Measurements from ENCODE around the gene TSC2. TPM values are rescaled to one million over a fixed set of nuclear protein-coding genes. Genes with fewer than 3 reads are reported as not detected.

TSC2 gene
- total RNA-seq (2021) (103 to 134 TPM (median 117 TPM) in 3 replicates), Bru-seq, nascent RNA (percentile 46 among the genes with signal in this experiment)
- long read RNA-seq, experiment 1, full-length matches to known transcripts = 76 of 165 reads
- long read RNA-seq, experiment 1, partial matches to known transcripts = 42 of 165 reads
- long read RNA-seq, experiment 1, other reads (novel, unspliced or antisense) = 47 of 165 reads
- long read RNA-seq, experiment 2, full-length matches to known transcripts = 10 of 35 reads
- long read RNA-seq, experiment 2, partial matches to known transcripts = 15 of 35 reads
- long read RNA-seq, experiment 2, other reads (novel, unspliced or antisense) = 10 of 35 reads
- long read RNA-seq, experiment 3, partial matches to known transcripts = 0 of 1 reads
- long read RNA-seq, experiment 3, other reads (novel, unspliced or antisense) = 1 of 1 reads

DNA sequence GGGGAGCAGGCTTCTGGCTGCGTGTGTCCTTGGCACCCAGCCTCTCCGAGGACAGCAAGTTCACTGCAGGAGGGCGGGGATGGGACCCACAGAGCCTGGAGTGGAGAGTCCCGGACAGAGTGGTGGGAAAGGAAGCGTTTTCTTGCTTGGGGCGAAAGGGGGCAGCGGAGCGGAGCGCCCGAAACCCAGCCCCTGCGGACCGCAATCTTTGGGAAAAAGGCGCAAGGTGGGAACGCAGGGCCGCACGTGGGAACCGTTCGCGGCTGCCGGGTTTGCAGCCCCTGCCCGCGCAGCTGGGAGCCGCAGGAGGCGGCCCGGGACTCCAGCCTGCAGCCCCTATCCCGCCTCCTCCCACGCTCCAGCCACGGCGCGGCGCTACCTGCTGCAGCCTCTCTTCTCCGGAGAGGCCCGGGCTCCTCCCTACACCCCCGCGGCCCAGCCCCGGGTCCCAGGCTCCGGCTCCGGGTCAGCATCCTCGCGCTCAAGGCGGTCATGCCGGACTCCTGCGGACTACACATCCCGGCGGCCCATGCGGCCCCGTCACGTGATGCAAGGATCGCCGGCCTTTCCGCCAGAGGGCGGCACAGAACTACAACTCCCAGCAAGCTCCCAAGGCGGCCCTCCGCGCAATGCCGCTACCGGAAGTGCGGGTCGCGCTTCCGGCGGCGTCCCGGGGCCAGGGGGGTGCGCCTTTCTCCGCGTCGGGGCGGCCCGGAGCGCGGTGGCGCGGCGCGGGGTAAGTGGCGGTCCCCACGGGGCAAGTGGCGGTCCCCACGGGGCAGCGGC, at the start of gene TSC2, which contains the start of gene NTHL1:
Gene TSC2, plus strand, starts transcription at position 656 of the 786 bp plus-strand sequence. CDS start 631 bp downstream, outside the sequence.
Gene NTHL1, minus strand, starts transcription at position 505 of the 786 bp plus-strand sequence. Its CDS starts 11 bp downstream, at position 494.
- peak within 1 kb of the TSS; percentile 91 for H3K4me3 Mint-ChIP-seq
- TF ChIP-seq, protein P1, sequence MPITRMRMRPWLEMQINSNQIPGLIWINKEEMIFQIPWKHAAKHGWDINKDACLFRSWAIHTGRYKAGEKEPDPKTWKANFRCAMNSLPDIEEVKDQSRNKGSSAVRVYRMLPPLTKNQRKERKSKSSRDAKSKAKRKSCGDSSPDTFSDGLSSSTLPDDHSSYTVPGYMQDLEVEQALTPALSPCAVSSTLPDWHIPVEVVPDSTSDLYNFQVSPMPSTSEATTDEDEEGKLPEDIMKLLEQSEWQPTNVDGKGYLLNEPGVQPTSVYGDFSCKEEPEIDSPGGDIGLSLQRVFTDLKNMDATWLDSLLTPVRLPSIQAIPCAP (CRISPR knock-in tag; IDR thresholded peaks at IDR 0.05) = no peak
- TF ChIP-seq GABPB1 (CRISPR knock-in tag; IDR thresholded peaks at IDR 0.05) (peak; percentile 95), MAX (CRISPR knock-in tag; IDR thresholded peaks at IDR 0.05) (peak; percentile 76), USF2 (CRISPR knock-in tag; IDR thresholded peaks at IDR 0.05) (peak; percentile 100), FOXK1 (CRISPR knock-in tag; IDR thresholded peaks at IDR 0.05) (peak; percentile 86), ZNF121 (CRISPR knock-in tag; IDR thresholded peaks at IDR 0.05) (no peak), USF1 (CRISPR knock-in tag; IDR thresholded peaks at IDR 0.05) (peak; percentile 100), E2F4 (CRISPR knock-in tag; IDR thresholded peaks at IDR 0.05; ENCODE audit: borderline replicate concordance, low read depth) (0 out of 2 replicates have a peak, but pooled peaks have one; percentile 45), SP1 (CRISPR knock-in tag; conservative IDR thresholded peaks at IDR 0.05) (peak; percentile 91), ERG (CRISPR knock-in tag; IDR thresholded peaks at IDR 0.05) (no peak)
- TF ChIP-seq, protein P2, sequence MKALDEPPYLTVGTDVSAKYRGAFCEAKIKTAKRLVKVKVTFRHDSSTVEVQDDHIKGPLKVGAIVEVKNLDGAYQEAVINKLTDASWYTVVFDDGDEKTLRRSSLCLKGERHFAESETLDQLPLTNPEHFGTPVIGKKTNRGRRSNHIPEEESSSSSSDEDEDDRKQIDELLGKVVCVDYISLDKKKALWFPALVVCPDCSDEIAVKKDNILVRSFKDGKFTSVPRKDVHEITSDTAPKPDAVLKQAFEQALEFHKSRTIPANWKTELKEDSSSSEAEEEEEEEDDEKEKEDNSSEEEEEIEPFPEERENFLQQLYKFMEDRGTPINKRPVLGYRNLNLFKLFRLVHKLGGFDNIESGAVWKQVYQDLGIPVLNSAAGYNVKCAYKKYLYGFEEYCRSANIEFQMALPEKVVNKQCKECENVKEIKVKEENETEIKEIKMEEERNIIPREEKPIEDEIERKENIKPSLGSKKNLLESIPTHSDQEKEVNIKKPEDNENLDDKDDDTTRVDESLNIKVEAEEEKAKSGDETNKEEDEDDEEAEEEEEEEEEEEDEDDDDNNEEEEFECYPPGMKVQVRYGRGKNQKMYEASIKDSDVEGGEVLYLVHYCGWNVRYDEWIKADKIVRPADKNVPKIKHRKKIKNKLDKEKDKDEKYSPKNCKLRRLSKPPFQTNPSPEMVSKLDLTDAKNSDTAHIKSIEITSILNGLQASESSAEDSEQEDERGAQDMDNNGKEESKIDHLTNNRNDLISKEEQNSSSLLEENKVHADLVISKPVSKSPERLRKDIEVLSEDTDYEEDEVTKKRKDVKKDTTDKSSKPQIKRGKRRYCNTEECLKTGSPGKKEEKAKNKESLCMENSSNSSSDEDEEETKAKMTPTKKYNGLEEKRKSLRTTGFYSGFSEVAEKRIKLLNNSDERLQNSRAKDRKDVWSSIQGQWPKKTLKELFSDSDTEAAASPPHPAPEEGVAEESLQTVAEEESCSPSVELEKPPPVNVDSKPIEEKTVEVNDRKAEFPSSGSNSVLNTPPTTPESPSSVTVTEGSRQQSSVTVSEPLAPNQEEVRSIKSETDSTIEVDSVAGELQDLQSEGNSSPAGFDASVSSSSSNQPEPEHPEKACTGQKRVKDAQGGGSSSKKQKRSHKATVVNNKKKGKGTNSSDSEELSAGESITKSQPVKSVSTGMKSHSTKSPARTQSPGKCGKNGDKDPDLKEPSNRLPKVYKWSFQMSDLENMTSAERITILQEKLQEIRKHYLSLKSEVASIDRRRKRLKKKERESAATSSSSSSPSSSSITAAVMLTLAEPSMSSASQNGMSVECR (CRISPR knock-in tag; IDR thresholded peaks at IDR 0.05; ENCODE audit: borderline replicate concordance) = peak; percentile 47; the same call in 1 of the 2 replicates
- TF ChIP-seq, protein P3, sequence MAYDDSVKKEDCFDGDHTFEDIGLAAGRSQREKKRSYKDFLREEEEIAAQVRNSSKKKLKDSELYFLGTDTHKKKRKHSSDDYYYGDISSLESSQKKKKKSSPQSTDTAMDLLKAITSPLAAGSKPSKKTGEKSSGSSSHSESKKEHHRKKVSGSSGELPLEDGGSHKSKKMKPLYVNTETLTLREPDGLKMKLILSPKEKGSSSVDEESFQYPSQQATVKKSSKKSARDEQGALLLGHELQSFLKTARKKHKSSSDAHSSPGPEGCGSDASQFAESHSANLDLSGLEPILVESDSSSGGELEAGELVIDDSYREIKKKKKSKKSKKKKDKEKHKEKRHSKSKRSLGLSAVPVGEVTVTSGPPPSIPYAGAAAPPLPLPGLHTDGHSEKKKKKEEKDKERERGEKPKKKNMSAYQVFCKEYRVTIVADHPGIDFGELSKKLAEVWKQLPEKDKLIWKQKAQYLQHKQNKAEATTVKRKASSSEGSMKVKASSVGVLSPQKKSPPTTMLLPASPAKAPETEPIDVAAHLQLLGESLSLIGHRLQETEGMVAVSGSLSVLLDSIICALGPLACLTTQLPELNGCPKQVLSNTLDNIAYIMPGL (CRISPR knock-in tag; IDR thresholded peaks at IDR 0.05) = peak; percentile 92
- peaks cover 3% of the 10 kb centered on the region; the same call in 1 of the 2 replicates for H3K36me3 Mint-ChIP-seq
- H3K27ac Mint-ChIP-seq = peak within 1 kb of the TSS; percentile 54
- ChIA-PET POLR2A (interaction anchor here (0.8 to 1.4 kb wide), 6 partner anchors 43 to 163 kb away, joined by 3 to 5 read pairs (median 4); partner anchors contain the start of genes BRICD5, TBL3 and TRAF7), CTCF (interaction anchor here (0.6 to 3.6 kb wide), 19 partner anchors 9 to 265 kb away, joined by 3 to 27 read pairs (median 3); partner anchors contain the start of genes NPW, NUBP2, PKD1 and RPS2)
- DNase-seq (ENCODE audit: low spot score) = peak; percentile 99
- no peaks in the 10 kb centered on the region for H3K27me3 Mint-ChIP-seq (ENCODE audit: low read depth)
- peaks cover 10% of the 10 kb centered on the region for H3K4me1 Mint-ChIP-seq
- peak; percentile 95 for ATAC-seq
- H3K9me3 Mint-ChIP-seq = no peaks in the 10 kb centered on the region
